HG02870 (cell line): ENCODE measurements around the gene AGAP1.

Experiments used
- ATAC-seq: cut with Tn5 transposase; IDR thresholded peaks from one replicate; pipeline ENCODE4 v1.9.1; 2021; ENCODE audit warnings: mild to moderate bottlenecking, moderate library complexity; ENCODE audit not compliant: unreplicated experiment

Gene AGAP1

GRCh38 chr2:235896061-235896460 is 402.2 kb downstream of the AGAP1 start:
- no peak for ATAC-seq

- ATAC-seq = no peak
Measured at GRCh38 chr2:235897992-235898391, 404.1 kb downstream of the AGAP1 start.

- ATAC-seq = no peak
Measured at GRCh38 chr2:235898766-235899165, 404.9 kb downstream of the AGAP1 start.

GRCh38 chr2:235900631-235901030 is 406.8 kb downstream of the AGAP1 start:
- ATAC-seq = no peak

- ATAC-seq = no peak
Measured at GRCh38 chr2:235901243-235901642, 407.4 kb downstream of the AGAP1 start.

- ATAC-seq = no peak
Measured at GRCh38 chr2:235903782-235904584, 410.1 kb downstream of the AGAP1 start.

GRCh38 chr2:235904585-235904931 is 410.7 kb downstream of the AGAP1 start:
- ATAC-seq = no peak

- ATAC-seq = peak; percentile 97
Measured at GRCh38 chr2:235908826-235909225, 415.0 kb downstream of the AGAP1 start.

GRCh38 chr2:235909358-235909757 is 415.5 kb downstream of the AGAP1 start:
- ATAC-seq = no peak

GRCh38 chr2:235910067-235910466 is 416.2 kb downstream of the AGAP1 start:
- no peak for ATAC-seq

GRCh38 chr2:235911125-235911524 is 417.3 kb downstream of the AGAP1 start:
- ATAC-seq = no peak

- no peak for ATAC-seq
Measured at GRCh38 chr2:235911633-235912233, 417.9 kb downstream of the AGAP1 start.

- ATAC-seq = no peak
Measured at GRCh38 chr2:235914756-235915155, 420.9 kb downstream of the AGAP1 start.

- ATAC-seq = no peak
Measured at GRCh38 chr2:235917506-235917905, 423.7 kb downstream of the AGAP1 start.

- no peak for ATAC-seq
Measured at GRCh38 chr2:235918876-235919275, 425.0 kb downstream of the AGAP1 start.

- no peak for ATAC-seq
Measured at GRCh38 chr2:235920216-235920865, 426.5 kb downstream of the AGAP1 start.

- ATAC-seq = no peak
Measured at GRCh38 chr2:235921508-235922191, 427.8 kb downstream of the AGAP1 start.

- ATAC-seq = no peak
Measured at GRCh38 chr2:235922839-235923238, 429.0 kb downstream of the AGAP1 start.

GRCh38 chr2:235923859-235924674 is 430.2 kb downstream of the AGAP1 start:
- no peak for ATAC-seq

- no peak for ATAC-seq
Measured at GRCh38 chr2:235924675-235925063, 430.8 kb downstream of the AGAP1 start.
